OCI-LY1 (cell line): ENCODE data around the gene BACH2.

ENCODE experiments used
- H2AFZ ChIP-seq: fragments of 200-600 bp; sonication (generic), shearing (Covaris generic); 2 replicates; pipeline ENCODE4 v1.6.0; 2014; ENCODE audit warnings: antibody characterized with exemption, mild to moderate bottlenecking, low read length
- H3F3A ChIP-seq: fragments of 200-600 bp; sonication (generic), shearing (Covaris generic); 2 replicates; pipeline ENCODE4 v1.6.0; 2014; ENCODE audit warnings: mild to moderate bottlenecking, antibody characterized with exemption, low read length, moderate library complexity; ENCODE audit not compliant: insufficient read depth
- H3K27ac ChIP-seq: fragments of 200-600 bp; sonication (generic); 2 replicates; pipeline ENCODE4 v1.5.1; 2014; ENCODE audit warnings: low read length, mixed run types, mild to moderate bottlenecking, low read depth; ENCODE audit not compliant: poor library complexity, severe bottlenecking
- H3K27me3 ChIP-seq: fragments of 200-600 bp; sonication (generic); 2 replicates; pipeline ENCODE4 v1.6.0; 2014; ENCODE audit warnings: antibody characterized with exemption, mild to moderate bottlenecking, low read length, moderate library complexity; ENCODE audit not compliant: insufficient read depth
- H3K36me3 ChIP-seq: fragments of 200-600 bp; sonication (generic); 2 replicates; pipeline ENCODE4 v1.6.1; 2014; ENCODE audit warnings: mild to moderate bottlenecking, antibody characterized with exemption, low read length, moderate library complexity, mixed read lengths; ENCODE audit not compliant: insufficient read depth
- H3K4me1 ChIP-seq: fragments of 200-600 bp; sonication (generic); 2 replicates; pipeline ENCODE4 v1.5.1; 2014; ENCODE audit warnings: mild to moderate bottlenecking, low read length, moderate library complexity; ENCODE audit not compliant: insufficient read depth, severe bottlenecking
- H3K4me2 ChIP-seq: fragments of 200-600 bp; sonication (generic), shearing (Covaris generic); 2 replicates; pipeline ENCODE4 v1.6.1; 2014; ENCODE audit warnings: low read length
- H3K4me3 ChIP-seq: fragments of 200-600 bp; sonication (generic); 2 replicates; pipeline ENCODE4 v1.5.1; 2014; ENCODE audit warnings: low read length, low read depth, mild to moderate bottlenecking, mixed read lengths; ENCODE audit not compliant: poor library complexity, severe bottlenecking
- H3K79me2 ChIP-seq: fragments of 200-600 bp; shearing (Covaris generic); 2 replicates; pipeline ENCODE4 v1.6.1; 2016; ENCODE audit warnings: mixed run types, low read length, mixed read lengths; ENCODE audit not compliant: insufficient read depth
- H3K9ac ChIP-seq: fragments of 200-600 bp; sonication (generic), shearing (Covaris generic); 2 replicates; pipeline ENCODE4 v1.6.1; 2014; ENCODE audit warnings: mild to moderate bottlenecking, low read length, mixed read lengths
- H3K9me2 ChIP-seq: fragments of 200-600 bp; sonication (generic), shearing (Covaris generic); 2 replicates; pipeline ENCODE4 v1.6.1; 2014; ENCODE audit warnings: low read depth, mild to moderate bottlenecking, low read length, mixed read lengths
- H3K9me3 ChIP-seq: fragments of 200-600 bp; shearing (Covaris generic); 2 replicates; pipeline ENCODE4 v1.6.1; 2014; ENCODE audit warnings: low read length, mixed read lengths
- H4K20me1 ChIP-seq: fragments of 200-600 bp; sonication (generic), shearing (Covaris generic); 2 replicates; pipeline ENCODE4 v1.6.0; 2016; ENCODE audit warnings: mild to moderate bottlenecking, low read length; ENCODE audit not compliant: insufficient read depth
- CTCF ChIP-seq: fragments of 200-600 bp; sonication (generic), shearing (Covaris generic); IDR thresholded peaks from 2 replicates; pipeline ENCODE4 v1.5.1; 2017; ENCODE audit warnings: mild to moderate bottlenecking, antibody characterized with exemption, low read length, moderate library complexity, mixed read lengths
- EZH2 ChIP-seq: fragments of 200-600 bp; sonication (generic), shearing (Covaris generic); IDR thresholded peaks from 2 replicates; pipeline ENCODE4 v1.8.0; 2017; ENCODE audit warnings: borderline replicate concordance, mixed run types, mild to moderate bottlenecking, antibody characterized with exemption, low read length, moderate library complexity, mixed read lengths

Gene BACH2

GRCh38 chr6:89979481-89980119, 317.0 kb downstream of the BACH2 start:
- no peaks in the 10 kb centered on the region for H3K9me3 ChIP-seq
- no peak overlapping the region for H3K4me3 ChIP-seq
- no peaks in the 10 kb centered on the region for H3K27me3 ChIP-seq
- H3K36me3 ChIP-seq = peaks cover 88% of the 10 kb centered on the region
- H3F3A ChIP-seq = no peaks in the 10 kb centered on the region
- H3K9ac ChIP-seq = no peak overlapping the region
- H4K20me1 ChIP-seq = no peaks in the 10 kb centered on the region
- no peak overlapping the region for H3K4me2 ChIP-seq
- H3K9me2 ChIP-seq = no peaks in the 10 kb centered on the region
- 0 out of 2 replicates have a peak, but pooled peaks cover 4% of the 10 kb centered on the region for H3K79me2 ChIP-seq
- no peaks in the 10 kb centered on the region for H3K4me1 ChIP-seq
- H2AFZ ChIP-seq = no peak overlapping the region
- no peak overlapping the region for H3K27ac ChIP-seq
- TF ChIP-seq EZH2 = no peak
- no peak for TF ChIP-seq CTCF

DNA sequence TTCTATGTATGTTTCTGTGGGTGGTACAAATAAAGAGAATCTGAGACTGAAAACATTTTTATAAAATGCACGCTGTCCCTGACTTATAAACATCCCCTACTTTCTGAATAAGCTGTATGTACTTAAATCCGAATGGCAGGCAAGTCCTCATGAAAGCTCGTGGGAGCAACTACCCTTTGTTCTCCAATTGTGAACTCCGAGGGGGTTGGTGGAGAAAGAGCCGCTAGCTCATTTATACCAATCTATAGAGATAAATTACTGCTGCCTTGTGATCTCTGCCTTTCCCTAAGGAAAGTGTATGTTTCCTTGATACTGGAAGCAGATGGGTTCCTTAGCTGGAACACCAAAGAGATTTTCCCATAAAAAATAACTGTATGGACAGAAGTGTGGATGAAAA, 317.9 kb downstream of the BACH2 start:
- H3F3A ChIP-seq = no peaks in the 10 kb centered on the region

GRCh38 chr6:89977808-89978748, 318.6 kb downstream of the BACH2 start:
- TF ChIP-seq CTCF = no peak
- H3K79me2 ChIP-seq = 0 out of 2 replicates have a peak, but pooled peaks cover 6% of the 10 kb centered on the region
- no peak overlapping the region for H2AFZ ChIP-seq
- no peak overlapping the region for H3K27ac ChIP-seq
- H3F3A ChIP-seq = no peaks in the 10 kb centered on the region
- no peak overlapping the region for H3K4me2 ChIP-seq
- H4K20me1 ChIP-seq = no peaks in the 10 kb centered on the region
- H3K9me2 ChIP-seq = no peaks in the 10 kb centered on the region
- H3K4me3 ChIP-seq = no peak overlapping the region
- peaks cover 90% of the 10 kb centered on the region for H3K36me3 ChIP-seq
- H3K4me1 ChIP-seq = no peaks in the 10 kb centered on the region
- no peaks in the 10 kb centered on the region for H3K9me3 ChIP-seq
- H3K27me3 ChIP-seq = no peaks in the 10 kb centered on the region
- H3K9ac ChIP-seq = no peak overlapping the region

More for the DNA sequence above, 317.9 kb downstream of the BACH2 start:
- Histone ChIP-seq H3K4me3 (no peak overlapping the region), H3K4me2 (no peak overlapping the region), H3K9me3 (no peaks in the 10 kb centered on the region), H2AFZ (no peak overlapping the region), H3K27ac (no peak overlapping the region), H3K9ac (no peak overlapping the region), H3K79me2 (0 out of 2 replicates have a peak, but pooled peaks cover 4% of the 10 kb centered on the region), H3K9me2 (no peaks in the 10 kb centered on the region), H3K4me1 (no peaks in the 10 kb centered on the region), H3K36me3 (peaks cover 88% of the 10 kb centered on the region), H4K20me1 (no peaks in the 10 kb centered on the region), H3K27me3 (no peaks in the 10 kb centered on the region)
- TF ChIP-seq EZH2 (no peak), CTCF (no peak)
